ENCODE results near the gene TRIML2.
"Not testable (repeated sequence)": the region's sequence is repeated elsewhere in the genome, so short reads cannot be mapped to it uniquely, and the experiment has no call there.

Gene TRIML2

DNA sequence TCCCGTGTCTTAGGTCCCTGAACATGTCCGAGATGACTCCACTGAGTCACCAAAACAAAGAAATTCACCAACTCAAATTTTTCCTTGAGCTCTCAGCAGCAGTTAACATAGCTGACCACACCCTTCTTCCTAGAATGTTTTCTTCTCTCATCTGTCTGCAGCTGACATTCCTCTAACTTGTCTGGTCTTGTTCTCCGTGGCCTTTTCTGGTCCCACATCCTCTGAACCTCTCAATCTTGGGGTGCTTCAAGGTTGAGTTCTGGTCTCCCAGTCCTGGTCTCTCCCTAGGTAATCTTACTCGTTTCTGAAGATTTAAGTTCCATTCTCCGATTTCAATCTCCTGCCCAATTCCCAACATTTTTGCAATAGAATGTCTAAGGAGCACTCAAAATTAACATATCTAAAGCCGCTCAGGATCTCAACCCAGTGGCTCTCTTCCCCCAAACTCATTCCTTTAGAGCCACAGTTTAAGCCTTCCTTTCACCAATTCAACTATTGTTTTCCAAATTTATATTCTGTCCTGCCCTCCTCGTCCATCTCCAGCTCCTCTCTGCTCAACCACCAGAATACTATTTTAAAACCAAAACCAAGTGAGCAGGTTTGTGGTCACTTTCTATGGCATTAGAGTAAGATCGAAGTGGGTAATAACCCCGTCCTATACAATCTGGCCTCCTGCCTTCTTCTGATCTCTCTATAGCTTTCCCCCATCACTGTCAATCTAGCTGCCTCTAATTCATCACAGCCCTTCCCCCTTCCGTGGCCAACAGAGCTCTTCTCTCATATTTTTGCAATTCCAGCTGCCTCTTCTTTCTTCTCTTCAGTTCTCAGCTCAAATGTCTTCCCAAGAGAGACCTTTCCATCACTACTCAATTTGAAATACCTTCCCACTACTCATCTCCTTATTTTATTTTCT is 1.2 kb downstream of the TRIML2 start:
- no peak for DNase-seq (ENCODE audit: low read depth)

DNA sequence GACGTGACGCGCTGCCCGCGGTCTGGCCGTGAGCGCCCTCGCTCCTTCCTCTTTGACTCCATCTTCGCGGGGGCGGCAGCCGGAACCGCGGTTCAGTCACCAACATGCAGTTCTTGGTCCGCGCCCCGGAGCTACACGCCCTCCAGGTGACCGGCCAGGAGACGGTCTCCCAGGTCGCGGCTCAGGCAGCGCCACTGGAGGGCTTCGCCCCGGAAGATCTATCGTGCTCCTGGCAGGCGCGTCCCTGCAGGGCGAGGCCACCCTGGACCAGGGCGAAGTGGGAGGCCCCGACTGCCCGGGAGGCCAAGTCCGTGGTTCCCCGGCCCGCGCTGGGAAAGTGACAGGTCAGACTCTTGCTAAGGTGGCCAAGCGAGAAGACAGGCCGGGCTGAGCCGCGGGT is 2.9 kb downstream of the TRIML2 start:
- no peak for DNase-seq (ENCODE audit: low read depth)

DNA sequence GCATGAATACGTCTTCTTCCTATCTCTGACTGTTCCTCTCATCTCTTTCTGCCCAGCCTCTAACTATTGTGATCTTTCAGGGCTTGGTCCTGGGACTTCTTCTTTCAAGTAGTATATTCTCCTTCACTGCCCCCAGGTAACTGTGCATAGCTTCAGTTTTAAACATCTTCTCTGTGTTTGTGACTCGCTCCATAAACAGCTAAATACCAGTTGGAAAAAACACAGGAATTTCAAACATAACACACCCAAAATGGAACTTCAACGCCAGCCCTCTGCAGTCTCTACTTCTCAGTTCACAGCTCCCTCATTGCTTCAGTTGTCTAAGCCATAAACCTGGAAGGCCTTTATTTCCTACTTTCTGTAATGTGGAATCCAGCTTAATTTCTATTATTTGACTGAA is 16.6 kb downstream of the TRIML2 start:
- no peak for DNase-seq (ENCODE audit: low read depth)

DNA sequence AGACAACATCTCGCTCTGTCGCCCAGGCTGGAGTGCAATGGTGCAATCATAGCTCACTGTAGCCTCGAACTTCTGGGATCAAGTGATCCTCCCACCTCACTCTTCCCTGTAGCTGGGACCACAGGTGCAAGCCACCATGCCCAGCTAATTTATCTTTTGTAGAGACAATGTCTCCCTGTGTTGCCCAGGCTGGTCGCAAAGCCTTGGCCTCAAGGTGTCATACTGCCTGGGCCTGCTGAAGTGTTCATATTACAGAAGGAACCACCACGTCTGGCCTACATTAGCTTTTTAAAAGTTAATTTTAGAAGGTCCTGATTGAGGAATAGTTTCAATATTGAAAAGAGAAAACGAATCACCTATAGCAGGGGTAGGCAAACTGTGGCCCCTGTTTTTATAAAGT is 22.5 kb downstream of the TRIML2 start:
- no peak for DNase-seq (ENCODE audit: low read depth)

DNA sequence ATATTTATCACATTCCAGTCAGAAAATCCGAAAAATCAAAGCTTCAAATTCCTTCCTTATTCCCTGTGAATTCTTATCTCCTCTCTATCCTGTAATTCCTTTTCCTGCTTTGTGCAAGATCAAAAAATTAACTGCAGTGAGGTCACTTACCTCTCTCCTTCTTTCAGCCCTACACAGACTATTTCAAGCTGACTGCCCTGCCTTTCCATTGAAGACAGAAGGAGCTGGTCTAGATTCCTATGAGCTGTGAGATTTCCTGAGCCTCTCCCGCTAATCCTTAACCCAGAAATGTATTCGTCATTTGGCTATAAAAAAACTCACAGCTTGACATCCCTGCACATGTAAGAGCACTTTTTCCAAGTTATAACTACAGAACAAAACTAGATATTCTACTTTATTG is 26.6 kb downstream of the TRIML2 start:
- no peak for DNase-seq (ENCODE audit: low read depth)

DNA sequence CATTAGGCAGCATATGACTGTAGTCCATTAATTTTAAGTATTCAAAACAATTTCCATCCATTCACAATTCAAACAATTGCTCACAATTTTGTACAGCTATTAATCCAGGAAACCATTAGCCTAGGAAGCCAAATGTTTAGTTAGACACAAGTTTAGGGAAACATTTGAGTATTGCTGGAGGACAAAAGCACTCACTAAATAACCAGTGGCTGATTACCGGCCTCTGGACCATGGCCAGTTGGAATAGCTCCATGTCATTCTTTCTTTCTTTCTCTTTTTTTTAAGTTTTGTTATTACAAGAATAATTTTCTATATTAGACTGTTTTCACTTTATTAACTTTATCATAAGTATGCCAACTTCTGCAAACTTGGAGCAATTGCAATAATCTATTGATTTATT is 31.3 kb downstream of the TRIML2 start:
- DNase-seq (ENCODE audit: low read depth): no peak

DNA sequence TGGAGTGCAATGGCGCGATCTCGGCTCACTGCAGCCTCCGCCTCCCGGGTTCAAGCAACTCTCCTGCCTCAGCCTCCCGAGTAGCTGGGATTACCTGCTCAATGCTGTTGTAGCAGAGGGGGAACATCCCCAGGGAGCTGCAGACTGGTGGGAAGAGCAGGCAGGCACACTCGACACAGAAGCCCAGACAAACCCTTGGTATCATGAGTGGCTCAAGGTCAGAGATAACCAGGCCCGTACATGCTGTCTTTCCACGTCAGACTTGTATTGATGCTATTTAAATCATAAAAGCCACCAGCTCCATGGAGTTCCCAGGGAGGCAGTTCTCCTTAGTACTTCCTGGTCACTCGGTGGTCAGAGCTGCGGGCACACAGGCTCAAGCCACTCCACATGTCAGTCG is 33.2 kb downstream of the TRIML2 start:
- DNase-seq (ENCODE audit: low read depth): no peak

DNA sequence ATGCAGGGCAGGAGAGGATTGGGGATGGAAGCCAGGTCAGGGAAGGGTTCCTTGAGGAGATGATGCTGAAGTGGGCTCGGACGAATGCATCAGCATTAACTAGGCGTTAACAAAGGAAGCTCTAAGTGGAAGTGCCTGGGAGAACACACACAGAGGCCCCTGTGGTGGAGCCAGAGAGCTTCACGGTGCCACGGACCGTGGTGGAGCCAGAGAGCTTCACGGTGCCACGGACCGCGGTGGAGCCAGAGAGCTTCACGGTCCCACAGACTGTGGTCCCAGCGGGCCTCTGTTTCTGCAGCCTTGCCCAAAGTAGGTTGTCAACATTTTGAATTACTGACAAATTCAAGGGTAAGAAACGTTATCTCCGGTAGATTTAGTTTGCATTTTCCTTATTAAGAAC is 48.3 kb downstream of the TRIML2 start:
- DNase-seq (ENCODE audit: low read depth): no peak

DNA sequence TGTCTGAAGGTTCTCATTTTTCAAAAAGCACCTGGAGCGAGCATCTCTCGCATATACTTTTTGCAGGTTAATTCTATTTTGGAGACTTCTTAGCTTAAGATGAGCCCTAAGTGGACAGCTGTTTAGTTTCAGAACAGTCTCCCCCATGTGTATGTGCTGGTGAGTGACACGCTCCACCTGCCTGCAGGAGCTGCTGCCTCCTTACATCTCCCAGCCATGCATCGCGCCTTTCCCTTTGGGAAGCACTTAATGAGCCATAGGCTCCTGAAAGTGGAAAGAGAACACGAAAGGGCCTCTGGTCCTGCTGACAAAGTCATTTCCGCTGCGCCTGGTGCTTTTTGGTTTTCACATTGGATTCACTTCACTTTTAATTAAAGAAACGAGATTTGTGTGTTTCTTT is 56.1 kb downstream of the TRIML2 start:
- no peak for DNase-seq (ENCODE audit: low read depth)

DNA sequence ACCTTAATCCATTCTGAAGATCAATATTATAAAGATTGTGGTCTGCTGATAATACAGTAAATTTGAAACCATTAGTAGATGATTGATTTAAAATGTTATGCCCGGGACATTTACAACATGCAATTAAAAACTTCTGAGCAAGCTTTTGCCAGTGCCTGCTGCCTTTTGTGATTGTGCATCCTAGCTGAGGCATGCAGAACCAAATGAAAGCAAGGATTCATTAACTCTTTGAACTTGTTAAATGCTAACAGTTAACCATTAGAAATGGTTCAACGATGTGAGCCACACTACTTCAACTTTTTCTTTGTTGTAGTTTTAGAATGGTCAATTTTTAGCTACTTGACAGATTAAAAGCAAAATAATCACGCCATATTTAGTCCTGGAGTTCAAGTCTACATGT is 62.7 kb downstream of the TRIML2 start:
- DNase-seq (ENCODE audit: low read depth): no peak

DNA sequence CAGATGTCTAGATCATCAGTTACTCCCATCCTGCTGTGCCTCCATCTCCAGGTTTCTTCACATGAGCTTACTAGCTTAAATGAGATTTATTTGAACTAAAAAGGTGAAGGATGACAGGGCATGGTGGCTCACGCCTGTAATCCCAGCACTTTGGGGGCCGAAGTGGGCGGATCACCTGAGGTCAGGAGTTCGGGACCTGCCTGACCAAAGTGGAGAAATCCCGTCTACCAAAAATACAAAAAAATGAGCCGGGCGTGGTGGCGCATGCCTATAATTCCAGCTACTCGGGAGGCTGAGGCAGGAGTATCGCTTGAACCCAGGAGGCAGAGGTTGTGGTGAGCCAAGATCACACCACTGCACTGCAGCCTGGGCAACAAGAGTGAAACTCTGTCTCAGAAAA is 63.9 kb downstream of the TRIML2 start:
- DNase-seq (ENCODE audit: low read depth): not testable (repeated sequence)

DNA sequence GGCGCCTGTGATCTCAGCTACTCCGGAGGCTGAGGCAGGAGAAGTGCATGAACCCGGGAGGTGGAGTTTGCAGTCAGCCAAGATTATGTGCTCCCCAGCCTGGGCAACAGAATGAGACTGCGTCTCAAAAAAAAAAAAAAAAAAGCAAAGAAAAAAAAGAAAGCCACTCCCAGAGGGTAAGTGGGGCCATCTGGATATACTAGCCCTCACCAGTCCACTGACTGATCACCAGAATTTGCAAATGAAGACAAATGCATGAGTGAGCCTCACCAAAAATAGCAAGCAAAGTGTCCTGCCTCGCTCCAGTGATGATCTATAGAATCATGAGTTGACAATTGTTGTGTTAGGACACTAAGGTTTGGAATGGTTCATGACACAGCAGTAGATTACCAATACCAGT is 66.2 kb downstream of the TRIML2 start:
- no peak for DNase-seq (ENCODE audit: low read depth)

DNA sequence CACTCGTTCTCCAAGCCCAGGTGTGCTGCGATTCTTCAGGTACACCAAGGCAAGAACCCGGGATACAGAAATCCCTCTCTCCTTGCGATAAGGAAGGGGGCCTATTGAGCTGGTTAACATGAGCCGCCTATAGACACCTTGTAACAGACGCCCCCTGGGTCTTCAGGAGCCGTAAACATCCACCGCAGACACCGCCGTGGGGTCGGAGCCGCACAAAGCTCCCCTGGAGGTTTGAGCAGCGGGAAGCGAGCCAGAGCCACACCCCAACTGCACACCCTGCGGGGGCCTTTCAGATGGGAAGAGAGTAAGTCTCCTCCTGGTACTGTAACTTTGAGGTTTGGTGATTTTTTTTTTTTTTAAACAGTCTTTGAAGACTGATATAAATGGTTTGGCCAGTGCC is 67.2 kb downstream of the TRIML2 start:
- no peak for DNase-seq (ENCODE audit: low read depth)

DNA sequence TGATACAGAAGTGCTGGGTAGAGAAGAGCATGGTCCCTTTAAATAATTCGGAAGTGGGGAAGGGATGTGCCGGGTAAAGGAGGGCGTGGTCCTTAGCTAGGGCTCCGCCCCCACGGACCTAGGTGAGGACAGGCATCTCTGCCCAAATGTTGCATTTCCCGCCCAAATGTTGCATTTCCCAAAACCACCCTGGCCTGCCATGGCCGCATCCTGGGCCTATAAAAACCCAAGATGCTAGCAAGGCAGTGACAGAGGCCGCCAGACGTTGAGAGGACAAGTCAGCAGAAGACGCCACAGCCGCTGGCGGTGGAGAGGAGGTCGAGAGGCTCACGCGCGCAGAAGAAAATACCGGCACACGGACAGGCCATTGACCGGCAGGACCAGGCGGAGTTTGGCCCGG is 67.7 kb downstream of the TRIML2 start:
- DNase-seq (ENCODE audit: low read depth): no peak
